Germinal center (tissue), 1 donor: ENCODE results near the gene TRAF2.
A peak's percentile ranks its signal among the peaks of the same experiment; 100 is the strongest.

Experiments
- DNase-seq: peaks from one replicate; pipeline ENCODE4 v3.0.0; 2012; ENCODE audit warnings: mixed read lengths, low spot score

TRAF2 gene

DNA sequence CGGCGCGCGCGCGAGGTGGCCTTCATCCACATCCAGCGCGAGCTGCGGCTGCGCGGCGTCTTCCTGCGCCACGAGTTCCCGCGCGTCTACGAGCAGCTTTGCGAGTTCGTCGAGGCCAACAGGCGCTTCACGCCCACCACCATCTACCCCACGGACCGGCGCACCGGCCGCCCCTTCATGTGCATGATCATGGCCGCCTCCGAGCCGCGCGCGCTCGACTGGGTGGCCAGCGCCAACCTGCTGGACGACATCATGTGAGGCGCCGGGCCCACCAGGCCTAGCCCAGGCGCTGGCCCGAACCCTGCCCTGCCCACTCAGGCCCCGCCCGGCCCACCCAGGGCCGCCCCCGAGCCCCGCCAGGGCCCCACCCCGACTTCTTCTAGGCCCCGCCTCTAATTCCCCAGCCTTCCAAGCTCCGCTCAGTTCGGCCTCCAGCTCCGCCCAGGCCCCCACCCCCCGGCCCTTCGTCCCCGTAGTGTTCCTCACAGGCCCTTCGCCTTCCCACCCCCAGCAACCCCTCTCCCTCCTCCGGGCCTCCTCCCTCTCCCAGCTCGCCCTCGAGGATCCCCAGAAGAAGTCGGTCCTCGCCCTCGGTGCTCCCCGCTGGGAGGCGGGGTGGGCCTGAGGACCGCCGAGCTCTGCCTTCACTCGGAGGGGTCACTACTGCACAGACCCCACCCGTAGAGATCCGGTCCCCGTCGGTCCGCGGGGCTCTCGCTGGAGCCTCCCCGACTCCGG lies 39.1 kb upstream of the TRAF2 start:
- DNase-seq, result peak; percentile 11

GRCh38 chr9:136847826-136848392 lies 38.4 kb upstream of the TRAF2 start:
- peak; percentile 41 for DNase-seq

DNA sequence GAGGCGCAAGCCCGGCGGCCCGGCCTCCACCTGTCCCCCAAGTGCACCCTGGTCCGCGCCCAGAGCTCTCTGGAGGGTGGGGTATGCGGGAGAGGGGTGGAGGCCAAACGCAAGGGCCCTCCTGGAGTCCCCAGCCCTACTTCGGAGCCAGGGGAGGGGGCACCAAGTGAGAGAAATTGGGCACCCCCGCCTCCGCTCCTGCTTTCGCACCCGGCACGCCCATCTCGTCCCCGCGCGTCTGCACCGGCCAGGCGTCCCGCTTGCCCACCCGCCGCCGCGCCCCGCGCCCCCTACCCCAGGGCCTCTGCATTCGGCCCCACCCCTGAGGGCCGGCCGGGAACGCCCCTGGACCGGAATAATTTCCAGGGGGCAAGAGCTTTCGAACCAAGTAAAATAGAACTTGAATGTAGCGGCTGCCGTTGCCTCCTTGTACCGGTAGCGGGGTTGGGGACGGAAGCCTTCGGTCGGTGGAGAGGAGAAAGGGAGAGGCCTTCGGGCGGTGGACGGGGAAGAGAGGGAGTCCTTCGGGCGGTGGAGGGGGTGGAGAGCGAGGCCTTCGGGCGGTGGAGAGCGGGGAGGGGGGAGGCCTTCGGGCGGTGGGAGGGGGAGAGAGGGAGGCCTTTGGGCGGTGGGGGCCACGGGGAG lies 37.8 kb upstream of the TRAF2 start:
- DNase-seq, result peak; percentile 56

GRCh38 chr9:136849038-136849959 lies 37.0 kb upstream of the TRAF2 start, which contains the start of gene PHPT1:
Gene PHPT1, plus strand, starts transcription at chr9:136849409. Its CDS starts 22 bp downstream, at chr9:136849431.
- peak; percentile 99 for DNase-seq

- no peak for DNase-seq
Measured at GRCh38 chr9:136849960-136850865, 36.1 kb upstream of the TRAF2 start.

DNA sequence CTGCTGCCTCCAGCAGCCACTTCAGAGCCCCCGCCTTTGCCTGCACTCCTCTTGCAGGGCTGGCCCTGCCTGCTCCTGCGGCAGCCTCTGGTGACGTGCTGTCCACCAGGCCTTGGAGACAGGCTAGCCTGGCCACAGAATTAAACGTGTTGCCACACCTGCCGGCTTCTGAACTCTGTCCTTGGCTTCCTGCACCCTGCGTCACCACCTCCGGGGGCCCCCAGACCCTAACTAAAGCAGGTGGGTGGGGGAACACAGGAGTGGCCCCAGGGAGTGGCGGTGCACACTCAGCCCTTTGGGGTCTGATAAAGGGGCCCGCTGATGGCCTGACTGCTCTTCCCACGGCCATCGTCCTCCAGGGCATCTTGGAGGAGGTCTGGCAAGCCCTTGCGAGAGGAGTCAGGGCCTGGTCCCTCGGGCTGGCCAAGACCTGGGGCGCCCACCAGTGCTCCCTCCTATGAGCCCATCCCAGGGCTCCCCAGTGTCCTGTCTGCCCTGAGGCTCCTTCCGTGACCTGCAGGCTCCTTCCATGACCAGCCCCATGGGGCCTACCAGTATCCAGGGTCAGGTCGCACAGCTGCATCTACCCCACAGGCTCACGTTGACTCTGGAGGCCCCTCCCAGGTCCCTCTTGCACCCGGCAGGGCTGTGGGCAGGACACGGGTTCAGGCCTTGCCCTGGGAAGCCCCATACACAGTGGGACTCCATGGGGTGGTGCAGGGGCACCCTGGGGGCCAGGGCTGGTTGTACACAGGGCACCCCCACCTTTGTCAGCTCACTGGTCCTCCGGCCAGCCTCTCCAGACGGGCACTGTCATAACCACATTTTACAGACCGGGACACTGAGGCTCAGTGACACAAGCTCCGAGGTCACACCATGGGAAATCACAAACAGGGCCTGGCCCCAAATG lies 35.2 kb upstream of the TRAF2 start:
- DNase-seq, result no peak

GRCh38 chr9:136851941-136852663 lies 34.2 kb upstream of the TRAF2 start, which contains the start of gene MAMDC4:
Gene MAMDC4, plus strand, starts transcription at chr9:136852346. Its CDS starts 71 bp downstream, at chr9:136852417.
- DNase-seq, result no peak

DNA sequence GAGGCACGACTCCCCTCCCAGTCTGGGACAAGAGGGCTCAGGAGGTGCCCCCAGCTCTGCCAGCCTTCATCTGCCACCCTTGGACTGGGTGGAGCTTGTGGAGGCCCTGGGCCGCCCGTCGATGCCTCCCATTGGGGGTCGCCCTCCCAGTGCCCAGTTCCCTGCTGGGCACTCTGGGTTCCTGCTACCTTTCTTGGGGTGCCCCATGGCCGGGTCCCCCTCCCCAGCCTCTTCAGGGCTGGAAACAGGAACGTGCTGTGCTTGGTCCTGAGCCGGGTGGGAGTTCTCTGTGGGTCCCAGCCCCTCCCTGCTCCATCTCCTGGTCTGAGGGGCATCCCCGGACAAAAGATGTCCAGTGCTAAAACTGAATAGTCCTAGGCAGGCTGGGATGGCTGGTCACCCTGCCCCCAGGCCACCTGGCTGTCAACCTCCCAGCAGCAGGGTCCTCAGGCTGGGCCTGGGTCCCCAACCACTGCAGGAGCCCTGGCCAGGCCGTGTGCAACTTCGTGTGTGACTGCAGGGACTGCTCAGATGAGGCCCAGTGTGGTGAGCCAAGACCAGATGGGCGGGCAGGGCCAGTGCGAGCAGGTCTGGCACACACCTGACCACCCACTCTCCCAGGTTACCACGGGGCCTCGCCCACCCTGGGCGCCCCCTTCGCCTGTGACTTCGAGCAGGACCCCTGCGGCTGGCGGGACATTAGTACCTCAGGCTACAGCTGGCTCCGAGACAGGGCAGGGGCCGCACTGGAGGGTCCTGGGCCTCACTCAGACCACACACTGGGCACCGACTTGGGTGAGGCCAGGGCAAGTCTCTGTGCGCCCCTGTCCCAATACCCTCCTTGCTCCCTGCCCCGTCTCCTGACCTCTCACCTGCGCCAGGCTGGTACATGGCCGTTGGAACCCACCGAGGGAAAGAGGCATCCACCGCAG lies 33.4 kb upstream of the TRAF2 start:
- DNase-seq, result no peak

- no peak for DNase-seq
Measured at GRCh38 chr9:136853596-136854112, 32.7 kb upstream of the TRAF2 start.

GRCh38 chr9:136854113-136854841 lies 32.0 kb upstream of the TRAF2 start:
- DNase-seq, result no peak

GRCh38 chr9:136854842-136855460 lies 31.4 kb upstream of the TRAF2 start:
- no peak for DNase-seq

GRCh38 chr9:136855461-136856078 lies 30.7 kb upstream of the TRAF2 start:
- no peak for DNase-seq

DNA sequence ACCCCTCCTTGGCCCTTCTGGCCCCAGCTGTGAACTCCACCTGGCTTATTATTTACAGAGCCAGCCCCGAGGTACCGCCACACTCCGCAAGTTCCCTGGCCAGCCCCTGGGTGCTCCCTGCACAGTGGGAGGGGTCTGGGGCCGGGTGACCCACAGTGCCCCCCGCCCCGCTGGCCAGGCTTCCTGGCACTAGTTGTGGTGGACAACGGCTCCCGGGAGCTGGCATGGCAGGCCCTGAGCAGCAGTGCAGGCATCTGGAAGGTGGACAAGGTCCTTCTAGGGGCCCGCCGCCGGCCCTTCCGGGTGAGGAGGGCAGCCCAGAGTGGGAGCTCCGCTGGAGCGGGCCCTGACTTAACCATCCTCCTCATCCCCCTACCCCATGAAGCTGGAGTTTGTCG lies 30.2 kb upstream of the TRAF2 start:
- DNase-seq, result no peak

- DNase-seq, result no peak
Measured at GRCh38 chr9:136856541-136857141, 29.7 kb upstream of the TRAF2 start.

DNA sequence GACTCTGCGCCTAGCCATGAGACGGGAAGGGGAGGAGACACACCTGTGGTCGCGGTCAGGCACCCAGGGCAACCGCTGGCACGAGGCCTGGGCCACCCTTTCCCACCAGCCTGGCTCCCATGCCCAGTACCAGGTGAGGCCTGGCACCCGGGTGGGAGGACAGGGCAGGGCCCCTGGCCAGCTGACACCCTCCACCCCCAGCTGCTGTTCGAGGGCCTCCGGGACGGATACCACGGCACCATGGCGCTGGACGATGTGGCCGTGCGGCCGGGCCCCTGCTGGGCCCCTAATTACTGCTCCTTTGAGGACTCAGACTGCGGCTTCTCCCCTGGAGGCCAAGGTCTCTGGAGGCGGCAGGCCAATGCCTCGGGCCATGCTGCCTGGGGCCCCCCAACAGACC lies 29.1 kb upstream of the TRAF2 start:
- no peak for DNase-seq
